IgD-negative memory B cell (primary cell): ENCODE measurements around the gene ZNF397. TPM values are rescaled to one million over a fixed set of nuclear protein-coding genes. Genes with fewer than 3 reads are reported as not detected.
"Not testable (repeated sequence)": the region's sequence is repeated elsewhere in the genome, so short reads cannot be mapped to it uniquely, and the experiment has no call there.

Source experiments
- H3K27ac Mint-ChIP-seq, 3 donors: one replicate each; pipeline ENCODE4 v1.8.0; 2020 to 2022; ENCODE audit warnings: mild to moderate bottlenecking in 3 of 3, mixed read lengths in 3 of 3, moderate library complexity in 1 of 3
- H3K27me3 Mint-ChIP-seq: one replicate; pipeline ENCODE4 v1.8.0; 2021; ENCODE audit warnings: mixed read lengths
- H3K36me3 Mint-ChIP-seq: one replicate; pipeline ENCODE4 v1.8.0; 2020; ENCODE audit warnings: mild to moderate bottlenecking, mixed read lengths
- H3K4me1 Mint-ChIP-seq, 3 donors: one replicate each; pipeline ENCODE4 v1.8.0; 2020 to 2022; ENCODE audit warnings: mixed read lengths in 3 of 3, mild to moderate bottlenecking in 1 of 3
- H3K4me3 Mint-ChIP-seq, 4 donors: one replicate each; pipeline ENCODE4 v1.8.0; 2020 to 2022; ENCODE audit warnings: mild to moderate bottlenecking in 4 of 4, mixed read lengths in 4 of 4, moderate library complexity in 3 of 4
- H3K9me3 Mint-ChIP-seq, 3 donors: one replicate each; pipeline ENCODE4 v1.8.0; 2020 to 2021; ENCODE audit warnings: mixed read lengths in 3 of 3, mild to moderate bottlenecking in 1 of 3
- polyA plus RNA-seq: library from polyadenylated mRNA; unstranded; fragments of 300-500 nt; fragmentation: Illumina TruSeq; gene quantifications from one replicate; pipeline ENCODE4 v1.2.3, GENCODE V29; 2021

Gene ZNF397
- polyA plus RNA-seq = 13.0 TPM

DNA sequence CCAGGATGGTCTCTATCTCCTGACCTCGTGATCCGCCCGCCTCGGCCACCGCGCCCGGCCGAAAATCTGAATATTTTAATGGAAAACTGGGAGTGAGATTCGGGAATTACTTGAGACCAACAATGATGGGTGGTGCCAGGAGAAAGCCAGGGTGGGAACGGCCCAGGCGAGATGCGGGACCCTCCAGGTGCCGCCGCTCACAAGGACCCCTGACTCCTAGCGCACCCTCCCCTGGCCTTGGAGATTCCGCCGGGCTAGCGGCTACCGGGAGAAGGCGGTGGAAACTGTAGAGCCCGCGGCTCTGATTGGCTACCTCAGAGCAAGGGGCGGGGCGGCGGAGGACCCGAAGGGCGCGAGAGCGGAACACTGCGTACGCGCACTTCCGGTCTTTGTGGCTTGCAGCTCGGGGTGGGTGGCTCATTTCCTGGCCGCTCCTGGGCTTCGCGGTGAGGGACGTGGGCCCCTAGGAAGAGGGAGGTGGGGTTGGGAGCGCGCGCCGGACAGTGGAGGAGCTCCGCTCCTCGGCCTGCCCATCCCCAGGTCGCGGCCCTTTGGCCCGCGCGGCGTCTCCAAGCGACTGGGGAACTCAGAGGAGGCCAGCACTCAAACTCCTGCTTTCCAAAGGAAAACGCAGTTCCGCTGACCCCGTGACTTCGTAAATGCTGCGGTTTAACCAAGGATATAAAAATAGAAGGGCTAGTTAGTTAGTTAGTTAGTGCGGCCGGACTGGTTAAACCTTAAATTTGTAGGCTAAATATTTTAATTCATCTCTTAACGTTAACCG, at the start of gene ZNF397:
Gene ZNF397 (plus strand): TSS at position 371 of the 784 bp plus-strand sequence. CDS start 1,437 bp downstream, outside the sequence.
- peaks cover 22% of the 10 kb centered on the region for H3K36me3 Mint-ChIP-seq
- peaks cover 5 to 23% (median 11%) of the 10 kb centered on the region in 3 donors for H3K9me3 Mint-ChIP-seq
- peaks cover 11 to 19% (median 17%) of the 10 kb centered on the region in 3 donors for H3K4me1 Mint-ChIP-seq
- peak within 1 kb of the TSS; percentile 99 for H3K27ac Mint-ChIP-seq
- H3K4me3 Mint-ChIP-seq = peak within 1 kb of the TSS; percentile 95 to 100 (median 98)
- H3K27me3 Mint-ChIP-seq = no peaks in the 10 kb centered on the region

DNA sequence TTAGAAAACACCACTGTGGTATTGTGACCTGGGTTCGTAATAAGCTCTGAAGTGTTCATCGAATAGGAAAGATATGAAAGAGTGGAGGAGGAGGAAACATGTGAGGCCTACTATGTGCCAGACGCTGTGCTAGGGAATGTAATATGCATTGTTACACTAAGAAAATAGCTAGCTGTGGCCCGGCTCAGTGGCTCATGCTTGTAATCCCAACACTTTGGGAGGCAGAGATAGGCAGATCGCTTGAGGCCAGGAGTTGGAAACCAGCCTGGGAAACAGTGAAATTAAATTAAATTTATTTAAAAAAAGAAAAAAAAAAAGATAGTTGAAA, 49.2 kb upstream of the ZNF397 start:
- H3K4me3 Mint-ChIP-seq = no peak overlapping the region
- no peaks in the 10 kb centered on the region for H3K36me3 Mint-ChIP-seq
- no peak overlapping the region for H3K27ac Mint-ChIP-seq
- H3K9me3 Mint-ChIP-seq = no peaks in the 10 kb centered on the region
- H3K27me3 Mint-ChIP-seq = no peaks in the 10 kb centered on the region
- peaks cover 0 to 3% (median 0%) of the 10 kb centered on the region in 3 donors for H3K4me1 Mint-ChIP-seq

DNA sequence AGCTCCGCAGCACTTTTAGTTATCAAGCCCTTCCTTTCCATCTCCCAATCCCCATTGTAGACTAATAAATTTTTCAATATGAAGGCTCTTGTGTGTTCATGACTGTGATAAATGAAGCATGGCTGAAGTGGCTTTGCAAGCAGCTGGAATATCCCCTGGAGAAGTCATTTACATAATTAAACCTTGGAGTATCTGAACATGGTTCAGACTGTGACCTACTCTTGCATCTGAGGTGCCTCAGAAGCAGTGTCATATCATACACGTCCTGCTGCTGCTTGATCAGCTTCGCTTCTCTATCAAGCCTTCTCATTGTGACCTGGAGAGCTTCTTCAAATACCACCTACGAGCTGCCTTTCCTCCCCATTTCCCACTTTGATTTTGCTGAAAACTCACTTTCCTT, 48.4 kb upstream of the ZNF397 start:
- no peak overlapping the region for H3K4me3 Mint-ChIP-seq
- no peaks in the 10 kb centered on the region for H3K9me3 Mint-ChIP-seq
- no peaks in the 10 kb centered on the region for H3K36me3 Mint-ChIP-seq
- H3K27me3 Mint-ChIP-seq = no peaks in the 10 kb centered on the region
- H3K27ac Mint-ChIP-seq = no peak overlapping the region
- peaks cover 0 to 1% (median 0%) of the 10 kb centered on the region in 3 donors for H3K4me1 Mint-ChIP-seq

DNA sequence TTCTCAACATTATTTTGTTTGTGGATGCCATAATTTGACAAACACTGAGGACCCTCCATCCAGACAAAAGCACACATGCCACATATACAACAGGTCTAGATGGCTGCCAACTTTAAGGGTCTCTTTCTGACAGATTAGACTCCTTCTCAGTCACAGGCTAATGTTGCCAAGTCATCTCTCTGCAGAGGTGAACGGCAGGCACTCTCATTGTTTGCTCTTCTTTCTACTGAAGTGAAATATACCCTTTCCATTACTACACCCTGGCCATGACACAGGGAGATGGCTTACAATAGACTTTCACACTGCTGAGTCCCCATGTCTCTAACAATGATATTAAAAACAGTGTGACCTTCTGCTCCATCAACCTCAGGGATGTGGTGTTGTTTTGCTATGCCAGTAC, 47.5 kb upstream of the ZNF397 start:
- H3K9me3 Mint-ChIP-seq = no peaks in the 10 kb centered on the region
- peaks cover 2% of the 10 kb centered on the region for H3K36me3 Mint-ChIP-seq
- H3K27me3 Mint-ChIP-seq = no peaks in the 10 kb centered on the region
- H3K4me1 Mint-ChIP-seq = peaks cover 0 to 1% (median 0%) of the 10 kb centered on the region in 3 donors
- no peak overlapping the region for H3K27ac Mint-ChIP-seq
- H3K4me3 Mint-ChIP-seq = no peak overlapping the region

DNA sequence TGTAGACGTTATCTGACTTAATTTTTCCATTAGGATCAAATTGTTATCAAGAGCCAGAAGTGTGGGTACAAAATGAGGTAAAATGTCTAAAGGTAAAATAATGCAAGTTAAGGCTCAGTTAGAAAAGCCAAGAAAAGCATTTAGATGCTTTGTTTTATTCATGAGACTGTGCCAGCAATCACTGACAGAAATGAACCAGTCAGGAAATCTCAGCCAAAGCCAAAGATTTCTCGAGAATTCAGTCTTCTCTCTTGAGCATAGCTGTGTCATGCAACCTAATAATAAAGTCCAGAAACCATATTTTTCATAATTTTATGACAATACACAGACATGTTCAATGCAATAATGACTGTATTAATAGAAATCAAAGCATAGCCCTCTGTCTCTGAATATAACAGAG, 43.5 kb upstream of the ZNF397 start:
- no peak overlapping the region for H3K27ac Mint-ChIP-seq
- H3K4me1 Mint-ChIP-seq = no peaks in the 10 kb centered on the region
- H3K9me3 Mint-ChIP-seq = no peaks in the 10 kb centered on the region
- peaks cover 2% of the 10 kb centered on the region for H3K36me3 Mint-ChIP-seq
- no peak overlapping the region for H3K4me3 Mint-ChIP-seq
- peaks cover 2% of the 10 kb centered on the region for H3K27me3 Mint-ChIP-seq

DNA sequence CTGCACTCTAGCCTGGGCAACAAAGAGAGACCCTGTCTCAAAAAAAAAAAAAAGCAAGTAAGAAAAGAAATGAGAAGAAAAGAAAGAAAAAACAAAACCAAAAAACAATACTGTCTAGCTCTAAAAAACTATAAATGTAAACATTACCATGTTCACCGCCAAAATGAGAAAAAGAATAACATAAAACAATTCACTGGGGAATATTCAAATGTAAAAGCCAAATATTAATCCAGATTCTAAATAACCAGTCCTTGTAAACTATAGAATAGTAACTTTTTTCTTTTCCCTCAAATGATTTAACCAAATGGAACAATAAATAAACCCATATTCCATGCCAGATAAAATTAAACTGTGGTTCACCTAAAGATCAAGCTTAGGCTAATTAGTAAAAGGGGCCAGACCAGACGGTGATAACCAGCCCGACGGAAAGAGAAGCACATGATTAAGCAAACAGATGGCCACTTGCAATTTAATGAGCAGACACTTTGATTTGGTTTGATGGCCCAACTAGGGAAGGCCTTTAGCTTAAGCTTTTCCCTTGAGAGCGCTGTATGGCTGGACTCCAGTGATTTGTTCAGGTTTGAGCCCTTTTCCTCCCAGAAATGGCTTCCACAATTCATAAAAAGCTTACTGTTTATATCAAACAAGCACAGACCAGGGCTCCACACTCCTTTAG, 39.4 kb upstream of the ZNF397 start:
- H3K27ac Mint-ChIP-seq = no peak overlapping the region
- peaks cover 3 to 7% (median 6%) of the 10 kb centered on the region in 3 donors for H3K9me3 Mint-ChIP-seq
- H3K36me3 Mint-ChIP-seq = peaks cover 8% of the 10 kb centered on the region
- H3K27me3 Mint-ChIP-seq = peaks cover 3% of the 10 kb centered on the region
- no peak overlapping the region for H3K4me3 Mint-ChIP-seq
- no peaks in the 10 kb centered on the region for H3K4me1 Mint-ChIP-seq

DNA sequence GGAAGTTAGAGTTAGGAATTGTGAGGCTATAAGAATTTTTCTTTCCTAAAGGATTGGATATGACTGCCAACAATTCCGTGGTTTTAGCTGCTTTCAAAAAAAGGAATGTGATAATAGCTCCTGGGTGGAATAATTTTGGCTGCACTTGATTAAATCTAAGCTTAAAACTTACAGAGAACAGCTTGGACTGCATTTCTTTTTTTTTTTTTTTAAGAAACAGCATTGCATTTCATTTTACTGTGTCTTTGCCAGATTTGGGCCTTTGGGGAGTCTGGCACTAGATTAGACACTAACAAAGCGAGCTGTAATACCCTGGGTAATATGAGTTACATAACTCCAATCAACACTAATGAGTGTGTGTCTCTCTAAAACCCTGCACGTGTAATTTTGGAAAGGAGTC, 37.8 kb upstream of the ZNF397 start:
- Mint-ChIP-seq H3K27ac (no peak overlapping the region), H3K4me1 (no peaks in the 10 kb centered on the region), H3K36me3 (peaks cover 7% of the 10 kb centered on the region), H3K9me3 (peaks cover 3 to 7% (median 6%) of the 10 kb centered on the region in 3 donors), H3K4me3 (no peak overlapping the region), H3K27me3 (peaks cover 3% of the 10 kb centered on the region)

DNA sequence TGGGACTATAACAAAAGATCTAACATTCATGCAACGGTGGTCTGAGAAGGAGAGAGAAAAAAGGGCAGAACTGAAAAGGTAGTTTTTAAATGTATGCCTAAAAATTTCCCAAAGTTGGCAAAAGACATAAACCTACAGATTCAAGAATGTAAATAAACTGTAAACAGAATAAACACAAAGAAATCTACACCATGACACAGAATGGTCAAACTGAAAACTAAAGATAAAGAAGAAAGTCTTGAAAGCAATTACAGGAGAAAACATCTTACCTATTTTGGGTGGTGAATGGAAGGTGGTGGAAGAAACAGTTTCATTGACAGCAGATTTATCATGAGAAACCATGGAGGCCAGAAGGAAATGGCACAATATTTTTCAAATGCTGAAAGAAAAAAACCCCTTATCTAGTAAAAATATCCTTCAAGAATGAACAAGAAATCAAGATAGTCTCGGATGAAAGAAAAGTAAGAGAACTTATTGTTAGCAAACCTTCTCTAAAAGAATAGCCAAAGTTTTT, 35.6 kb upstream of the ZNF397 start:
- Mint-ChIP-seq H3K4me1 (no peaks in the 10 kb centered on the region), H3K36me3 (peaks cover 7% of the 10 kb centered on the region), H3K9me3 (peaks cover 3 to 7% (median 6%) of the 10 kb centered on the region in 3 donors), H3K4me3 (no peak overlapping the region), H3K27me3 (peaks cover 2% of the 10 kb centered on the region), H3K27ac (no peak overlapping the region)

DNA sequence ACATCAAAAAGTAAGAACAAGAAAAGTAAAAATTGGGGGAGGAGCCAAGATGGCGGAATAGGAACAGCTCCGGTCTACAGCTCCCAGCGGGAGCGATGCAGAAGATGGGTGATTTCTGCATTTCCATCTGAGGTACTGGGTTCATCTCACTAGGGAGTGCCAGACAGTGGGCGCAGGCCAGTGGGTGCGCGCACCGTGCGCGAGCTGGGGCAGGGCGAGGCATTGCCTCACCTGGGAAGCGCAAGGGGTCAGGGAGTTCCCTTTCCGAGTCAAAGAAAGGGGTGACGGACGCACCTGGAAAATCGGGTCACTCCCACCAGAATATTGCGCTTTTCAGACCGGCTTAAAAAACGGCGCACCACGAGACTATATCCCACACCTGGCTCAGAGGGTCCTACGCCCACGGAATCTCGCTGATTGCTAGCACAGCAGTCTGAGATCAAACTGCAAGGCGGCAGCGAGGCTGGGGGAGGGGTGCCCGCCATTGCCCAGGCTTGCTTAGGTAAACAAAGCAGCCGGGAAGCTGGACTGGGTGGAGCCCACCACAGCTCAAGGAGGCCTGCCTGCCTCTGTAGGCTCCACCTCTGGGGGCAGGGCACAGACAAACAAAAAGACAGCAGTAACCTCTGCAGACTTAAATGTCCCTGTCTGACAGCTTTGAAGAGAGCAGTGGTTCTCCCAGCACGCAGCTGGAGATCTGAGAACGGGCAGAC, 34.9 kb upstream of the ZNF397 start:
- not testable (repeated sequence) for H3K4me3 Mint-ChIP-seq, H3K27me3 Mint-ChIP-seq, H3K27ac Mint-ChIP-seq, H3K36me3 Mint-ChIP-seq, H3K9me3 Mint-ChIP-seq, H3K4me1 Mint-ChIP-seq

DNA sequence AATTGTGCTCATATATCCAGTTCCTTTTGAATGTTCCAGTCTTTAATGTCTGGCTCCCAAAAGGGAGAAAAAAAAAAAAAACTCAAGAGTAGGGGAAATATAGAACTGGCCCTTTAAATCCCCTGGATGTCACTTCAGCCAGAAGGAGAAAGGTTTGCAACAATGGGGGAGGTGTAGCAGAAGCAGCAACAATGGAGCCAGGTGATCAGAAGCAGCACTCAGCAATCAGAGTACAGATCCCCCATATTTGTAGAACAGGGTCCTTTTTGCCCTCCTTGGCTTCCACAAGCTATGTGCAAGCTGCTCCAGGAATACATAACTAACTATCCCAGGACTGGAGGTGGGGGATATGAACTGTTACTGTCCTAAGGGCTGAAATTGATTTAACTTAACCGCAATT, 25.8 kb upstream of the ZNF397 start:
- H3K9me3 Mint-ChIP-seq = peaks cover 0 to 2% (median 0%) of the 10 kb centered on the region in 3 donors
- H3K4me1 Mint-ChIP-seq = no peaks in the 10 kb centered on the region
- no peak overlapping the region for H3K4me3 Mint-ChIP-seq
- H3K27me3 Mint-ChIP-seq = peaks cover 9% of the 10 kb centered on the region
- no peak overlapping the region for H3K27ac Mint-ChIP-seq
- no peaks in the 10 kb centered on the region for H3K36me3 Mint-ChIP-seq

DNA sequence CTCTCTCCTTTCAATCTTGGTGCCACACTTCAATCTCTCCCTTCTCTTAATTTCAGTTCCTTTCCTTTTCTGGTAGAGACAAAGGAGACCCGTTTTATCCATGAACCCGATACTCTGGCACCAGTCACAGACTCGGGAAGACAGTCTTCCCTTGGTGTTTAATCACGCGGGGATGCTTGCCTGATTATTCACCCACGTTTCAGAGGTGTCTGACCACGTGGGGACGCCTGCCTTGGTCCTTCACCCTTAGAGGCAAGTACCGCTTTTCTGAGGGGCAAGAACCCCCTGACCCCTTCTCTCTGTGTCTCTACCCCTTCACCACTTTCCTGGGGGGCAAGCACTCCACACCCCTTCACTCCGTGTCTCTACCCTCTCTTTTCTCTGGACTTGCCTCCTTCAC, 24.2 kb upstream of the ZNF397 start:
- H3K4me1 Mint-ChIP-seq, H3K36me3 Mint-ChIP-seq, H3K27me3 Mint-ChIP-seq, H3K4me3 Mint-ChIP-seq, H3K9me3 Mint-ChIP-seq, H3K27ac Mint-ChIP-seq: not testable (repeated sequence)

DNA sequence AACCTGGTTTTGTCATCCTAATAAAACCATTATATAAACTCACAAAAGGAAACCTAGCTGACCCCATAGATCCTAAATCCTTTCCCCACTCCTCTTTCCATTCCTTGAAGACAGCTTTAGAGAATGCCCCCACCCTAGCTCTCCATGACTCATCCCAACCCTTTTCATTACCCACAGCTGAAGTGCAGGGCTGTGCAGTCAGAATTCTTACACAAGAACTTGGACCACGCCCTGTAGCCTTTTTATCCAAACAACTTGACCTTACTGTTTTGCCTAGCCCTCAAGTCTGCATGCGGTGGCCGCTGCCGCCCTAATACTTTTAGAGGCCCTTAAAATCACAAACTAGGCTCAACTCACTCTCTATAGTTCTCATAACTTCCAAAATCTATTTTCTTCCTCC, 21.5 kb upstream of the ZNF397 start:
- not testable (repeated sequence) for H3K4me3 Mint-ChIP-seq, H3K4me1 Mint-ChIP-seq, H3K27ac Mint-ChIP-seq, H3K27me3 Mint-ChIP-seq, H3K36me3 Mint-ChIP-seq, H3K9me3 Mint-ChIP-seq

DNA sequence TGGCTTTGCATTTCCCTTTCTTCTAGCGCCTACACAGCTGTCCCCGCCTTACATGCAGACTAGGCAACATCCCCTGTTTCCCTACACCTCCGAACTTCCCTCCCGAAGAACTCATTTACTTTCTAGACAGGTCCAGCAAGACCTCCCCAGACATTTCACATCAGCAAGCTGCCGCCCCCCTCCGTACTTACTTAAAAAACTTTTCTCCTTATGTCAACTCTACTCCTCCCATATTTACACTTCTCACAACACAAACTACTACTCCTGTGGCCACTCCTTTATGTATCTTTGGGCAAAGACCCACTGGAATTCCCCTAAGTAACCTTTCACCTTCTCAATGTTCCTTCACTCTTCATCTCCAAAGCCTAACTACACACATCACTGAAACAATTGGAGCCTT, 20.4 kb upstream of the ZNF397 start:
- Mint-ChIP-seq H3K27me3 (peaks cover 7% of the 10 kb centered on the region), H3K36me3 (peaks cover 2% of the 10 kb centered on the region), H3K9me3 (no peaks in the 10 kb centered on the region), H3K4me1 (no peaks in the 10 kb centered on the region), H3K27ac (no peak overlapping the region), H3K4me3 (no peak overlapping the region)

DNA sequence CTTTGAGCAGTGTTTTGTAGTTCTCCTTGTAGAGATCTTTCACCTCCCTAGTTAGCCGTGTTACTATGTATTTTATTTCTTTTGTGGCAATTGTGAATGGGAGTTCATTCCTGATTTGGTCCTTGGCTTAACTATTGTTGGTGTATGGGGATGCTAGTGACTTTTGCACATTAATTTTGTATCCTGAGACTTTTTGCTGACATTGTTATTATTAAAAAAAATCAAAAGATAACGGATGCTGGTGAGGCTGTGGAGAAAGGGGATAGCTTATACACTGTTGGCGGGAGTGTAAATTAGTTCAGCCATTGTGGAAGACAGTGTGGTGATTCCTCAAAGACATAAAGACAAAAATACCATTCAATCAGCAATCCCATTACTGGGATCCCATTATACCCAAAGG, 17.0 kb upstream of the ZNF397 start:
- Mint-ChIP-seq H3K4me3 (no peak overlapping the region), H3K36me3 (peaks cover 2% of the 10 kb centered on the region), H3K9me3 (no peaks in the 10 kb centered on the region), H3K27ac (no peak overlapping the region), H3K4me1 (peaks cover 0 to 2% (median 0%) of the 10 kb centered on the region in 3 donors), H3K27me3 (no peaks in the 10 kb centered on the region)

DNA sequence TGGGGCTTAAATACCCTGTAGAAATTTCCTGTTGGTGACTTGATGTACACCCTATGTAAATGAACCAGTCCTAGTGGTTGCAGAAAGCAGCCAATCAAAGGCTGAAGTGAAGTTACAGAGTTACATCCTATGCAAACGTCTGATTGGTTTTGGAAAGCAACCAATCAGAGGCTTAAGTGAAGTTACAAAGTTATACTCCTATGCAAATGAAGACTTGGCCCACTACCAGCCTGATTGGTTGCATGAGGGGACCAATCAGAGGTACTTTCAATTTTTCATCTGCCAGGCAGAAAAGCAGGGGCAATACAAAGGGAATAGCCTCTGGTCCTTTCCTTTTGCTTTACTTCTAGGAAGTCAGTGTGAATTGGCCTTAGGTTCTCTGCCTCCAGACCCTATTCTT, 13.6 kb upstream of the ZNF397 start:
- no peak overlapping the region for H3K4me3 Mint-ChIP-seq
- peaks cover 4 to 5% (median 4%) of the 10 kb centered on the region in 3 donors for H3K4me1 Mint-ChIP-seq
- no peak overlapping the region for H3K27ac Mint-ChIP-seq
- H3K9me3 Mint-ChIP-seq = no peaks in the 10 kb centered on the region
- no peaks in the 10 kb centered on the region for H3K27me3 Mint-ChIP-seq
- peaks cover under 1% of the 10 kb centered on the region for H3K36me3 Mint-ChIP-seq
